Measurements from ENCODE around the gene UBQLNL.

DNA sequence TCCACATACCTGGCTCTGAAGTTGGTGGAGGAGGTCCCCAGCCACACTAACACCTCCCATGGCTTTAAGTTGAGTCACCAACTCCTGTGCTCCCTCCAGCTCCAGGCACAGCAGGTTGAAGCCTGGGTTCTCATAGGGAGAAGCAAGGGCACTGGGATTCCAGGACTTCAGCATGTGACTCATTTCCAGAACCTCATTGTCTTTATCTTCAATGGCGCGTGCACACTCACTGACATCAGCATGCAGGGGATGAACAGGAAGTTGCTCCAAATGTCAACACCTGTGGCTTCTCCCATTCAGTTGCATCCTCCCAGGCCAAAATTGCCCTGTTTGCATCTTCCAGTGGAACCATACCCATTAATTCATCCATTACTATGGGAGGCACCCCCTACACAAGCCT, 5.8 kb upstream of the UBQLNL start:
- TF ChIP-seq, protein P1, sequence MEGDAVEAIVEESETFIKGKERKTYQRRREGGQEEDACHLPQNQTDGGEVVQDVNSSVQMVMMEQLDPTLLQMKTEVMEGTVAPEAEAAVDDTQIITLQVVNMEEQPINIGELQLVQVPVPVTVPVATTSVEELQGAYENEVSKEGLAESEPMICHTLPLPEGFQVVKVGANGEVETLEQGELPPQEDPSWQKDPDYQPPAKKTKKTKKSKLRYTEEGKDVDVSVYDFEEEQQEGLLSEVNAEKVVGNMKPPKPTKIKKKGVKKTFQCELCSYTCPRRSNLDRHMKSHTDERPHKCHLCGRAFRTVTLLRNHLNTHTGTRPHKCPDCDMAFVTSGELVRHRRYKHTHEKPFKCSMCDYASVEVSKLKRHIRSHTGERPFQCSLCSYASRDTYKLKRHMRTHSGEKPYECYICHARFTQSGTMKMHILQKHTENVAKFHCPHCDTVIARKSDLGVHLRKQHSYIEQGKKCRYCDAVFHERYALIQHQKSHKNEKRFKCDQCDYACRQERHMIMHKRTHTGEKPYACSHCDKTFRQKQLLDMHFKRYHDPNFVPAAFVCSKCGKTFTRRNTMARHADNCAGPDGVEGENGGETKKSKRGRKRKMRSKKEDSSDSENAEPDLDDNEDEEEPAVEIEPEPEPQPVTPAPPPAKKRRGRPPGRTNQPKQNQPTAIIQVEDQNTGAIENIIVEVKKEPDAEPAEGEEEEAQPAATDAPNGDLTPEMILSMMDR (IDR thresholded peaks at IDR 0.05; ENCODE audit: insufficient read depth, low read length): no peak
- TF ChIP-seq GABPA (IDR thresholded peaks at IDR 0.05; ENCODE audit: low read depth): no peak
- TF ChIP-seq POLR2AphosphoS5 (IDR thresholded peaks at IDR 0.05; ENCODE audit: low read depth): no peak
- TF ChIP-seq, protein P2, sequence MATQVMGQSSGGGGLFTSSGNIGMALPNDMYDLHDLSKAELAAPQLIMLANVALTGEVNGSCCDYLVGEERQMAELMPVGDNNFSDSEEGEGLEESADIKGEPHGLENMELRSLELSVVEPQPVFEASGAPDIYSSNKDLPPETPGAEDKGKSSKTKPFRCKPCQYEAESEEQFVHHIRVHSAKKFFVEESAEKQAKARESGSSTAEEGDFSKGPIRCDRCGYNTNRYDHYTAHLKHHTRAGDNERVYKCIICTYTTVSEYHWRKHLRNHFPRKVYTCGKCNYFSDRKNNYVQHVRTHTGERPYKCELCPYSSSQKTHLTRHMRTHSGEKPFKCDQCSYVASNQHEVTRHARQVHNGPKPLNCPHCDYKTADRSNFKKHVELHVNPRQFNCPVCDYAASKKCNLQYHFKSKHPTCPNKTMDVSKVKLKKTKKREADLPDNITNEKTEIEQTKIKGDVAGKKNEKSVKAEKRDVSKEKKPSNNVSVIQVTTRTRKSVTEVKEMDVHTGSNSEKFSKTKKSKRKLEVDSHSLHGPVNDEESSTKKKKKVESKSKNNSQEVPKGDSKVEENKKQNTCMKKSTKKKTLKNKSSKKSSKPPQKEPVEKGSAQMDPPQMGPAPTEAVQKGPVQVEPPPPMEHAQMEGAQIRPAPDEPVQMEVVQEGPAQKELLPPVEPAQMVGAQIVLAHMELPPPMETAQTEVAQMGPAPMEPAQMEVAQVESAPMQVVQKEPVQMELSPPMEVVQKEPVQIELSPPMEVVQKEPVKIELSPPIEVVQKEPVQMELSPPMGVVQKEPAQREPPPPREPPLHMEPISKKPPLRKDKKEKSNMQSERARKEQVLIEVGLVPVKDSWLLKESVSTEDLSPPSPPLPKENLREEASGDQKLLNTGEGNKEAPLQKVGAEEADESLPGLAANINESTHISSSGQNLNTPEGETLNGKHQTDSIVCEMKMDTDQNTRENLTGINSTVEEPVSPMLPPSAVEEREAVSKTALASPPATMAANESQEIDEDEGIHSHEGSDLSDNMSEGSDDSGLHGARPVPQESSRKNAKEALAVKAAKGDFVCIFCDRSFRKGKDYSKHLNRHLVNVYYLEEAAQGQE (IDR thresholded peaks at IDR 0.05; ENCODE audit: insufficient replicate concordance, low read depth): no peak
- no peak for TF ChIP-seq SPI1 (IDR thresholded peaks at IDR 0.05; ENCODE audit: borderline replicate concordance, low read depth)

Measured in HL-60 (cell line).